GM12864 (cell line): ENCODE measurements around the gene DOC2B.

Experiments
- DNase-seq: peaks from one replicate; pipeline ENCODE4 v3.0.0-alpha.2; 2011; ENCODE audit warnings: low read depth
- H3K4me3 ChIP-seq: 2 replicates; pipeline ENCODE4 v1.5.1; 2011; ENCODE audit warnings: mild to moderate bottlenecking, low read depth, low read length, control low read depth
- CTCF ChIP-seq: IDR thresholded peaks from 2 replicates; pipeline ENCODE4 v1.5.1; 2011; ENCODE audit warnings: low read depth, mild to moderate bottlenecking, moderate library complexity, low read length, control low read depth, inconsistent platforms; ENCODE audit errors: missing control alignments

DOC2B gene

GRCh38 chr17:164303-165235, 16.9 kb downstream of the DOC2B start:
- DNase-seq: no peak
- H3K4me3 ChIP-seq: no peak overlapping the region
- TF ChIP-seq CTCF: peak; percentile 46

- TF ChIP-seq CTCF: no peak
- DNase-seq: no peak
- no peak overlapping the region for H3K4me3 ChIP-seq
Measured at GRCh38 chr17:163514-164098, 17.8 kb downstream of the DOC2B start.

- H3K4me3 ChIP-seq: no peak overlapping the region
- no peak for DNase-seq
- no peak for TF ChIP-seq CTCF
Measured at GRCh38 chr17:162689-163088, 18.8 kb downstream of the DOC2B start.

- no peak for TF ChIP-seq CTCF
- H3K4me3 ChIP-seq: no peak overlapping the region
- no peak for DNase-seq
Measured at GRCh38 chr17:161481-161880, 20.0 kb downstream of the DOC2B start.

GRCh38 chr17:160336-160735, 21.1 kb downstream of the DOC2B start:
- TF ChIP-seq CTCF: no peak
- DNase-seq: no peak
- no peak overlapping the region for H3K4me3 ChIP-seq

GRCh38 chr17:159609-160008, 21.8 kb downstream of the DOC2B start:
- no peak overlapping the region for H3K4me3 ChIP-seq
- no peak for TF ChIP-seq CTCF
- no peak for DNase-seq
